ENCODE results near the gene PITHD1. TPM values are rescaled to one million over a fixed set of nuclear protein-coding genes. Genes with fewer than 3 reads are reported as not detected.

Gene PITHD1
- total RNA-seq, 1 donor from 2014 or later = 37.3 TPM

- no peak overlapping the region for H3K4me3 ChIP-seq (ENCODE audit: insufficient read depth, low read depth, low read length)
- peaks cover 22% of the 10 kb centered on the region for H3K79me2 ChIP-seq (ENCODE audit: insufficient read depth, low read length)
- no peaks in the 10 kb centered on the region for H3K27me3 ChIP-seq (ENCODE audit: insufficient read depth, low read length)
- H3K27me3 Mint-ChIP-seq (ENCODE audit: low read depth, unreplicated experiment) = no peaks in the 10 kb centered on the region
- peaks cover 32% of the 10 kb centered on the region for H3K4me1 ChIP-seq (ENCODE audit: insufficient read depth, low read length)
- H3K27ac ChIP-seq (ENCODE audit: low read depth, low read length) = no peak overlapping the region
- H3K9ac ChIP-seq (ENCODE audit: low read length) = no peak overlapping the region
- no peak overlapping the region for H3K4me3 Mint-ChIP-seq (ENCODE audit: unreplicated experiment)
- no peak overlapping the region for H3K4me2 ChIP-seq (ENCODE audit: low read length)
- TF ChIP-seq CTCF (IDR thresholded peaks at IDR 0.05; ENCODE audit: insufficient read depth, low read depth, low read length) = no peak
- TF ChIP-seq EZH2 (IDR thresholded peaks at IDR 0.05; ENCODE audit: insufficient read depth, low read length) = no peak
- H3K36me3 Mint-ChIP-seq (ENCODE audit: low read depth, unreplicated experiment) = peaks cover 4% of the 10 kb centered on the region
- DNase-seq (ENCODE audit: low read depth) (no peak), FAIRE-seq (no peak)
- H4K20me1 ChIP-seq (ENCODE audit: insufficient read depth, low read length) = peaks cover 18% of the 10 kb centered on the region
- no peak overlapping the region for H3K27ac Mint-ChIP-seq (ENCODE audit: unreplicated experiment)
- H3K9me3 Mint-ChIP-seq (ENCODE audit: unreplicated experiment) = no peaks in the 10 kb centered on the region
- no peak overlapping the region for H2AFZ ChIP-seq (ENCODE audit: low read depth, low read length)
- peaks cover 5% of the 10 kb centered on the region for H3K4me1 Mint-ChIP-seq (ENCODE audit: low read depth, unreplicated experiment)
- no peaks in the 10 kb centered on the region for H3K36me3 ChIP-seq (ENCODE audit: insufficient read depth, low read length)
- no peaks in the 10 kb centered on the region for H3K9me3 ChIP-seq (ENCODE audit: insufficient read depth, low read depth, low read length)
Observed at GRCh38 chr1:23796466-23797271, 18.5 kb downstream of the PITHD1 start.

- Histone ChIP-seq H4K20me1 (ENCODE audit: insufficient read depth, low read length) (peaks cover 8% of the 10 kb centered on the region), H3K4me1 (ENCODE audit: insufficient read depth, low read length) (peaks cover 25% of the 10 kb centered on the region), H3K4me3 (ENCODE audit: insufficient read depth, low read depth, low read length) (no peak overlapping the region), H3K36me3 (ENCODE audit: insufficient read depth, low read length) (no peaks in the 10 kb centered on the region), H2AFZ (ENCODE audit: low read depth, low read length) (no peak overlapping the region), H3K4me2 (ENCODE audit: low read length) (no peak overlapping the region), H3K9me3 (ENCODE audit: insufficient read depth, low read depth, low read length) (no peaks in the 10 kb centered on the region), H3K9ac (ENCODE audit: low read length) (no peak overlapping the region), H3K27me3 (ENCODE audit: insufficient read depth, low read length) (no peaks in the 10 kb centered on the region), H3K27ac (ENCODE audit: low read depth, low read length) (no peak overlapping the region), H3K79me2 (ENCODE audit: insufficient read depth, low read length) (peaks cover 11% of the 10 kb centered on the region)
- TF ChIP-seq CTCF (IDR thresholded peaks at IDR 0.05; ENCODE audit: insufficient read depth, low read depth, low read length) (no peak), EZH2 (IDR thresholded peaks at IDR 0.05; ENCODE audit: insufficient read depth, low read length) (no peak)
- Mint-ChIP-seq H3K36me3 (ENCODE audit: low read depth, unreplicated experiment) (peaks cover 4% of the 10 kb centered on the region), H3K4me1 (ENCODE audit: low read depth, unreplicated experiment) (peaks cover 5% of the 10 kb centered on the region), H3K4me3 (ENCODE audit: unreplicated experiment) (no peak overlapping the region), H3K27ac (ENCODE audit: unreplicated experiment) (no peak overlapping the region), H3K9me3 (ENCODE audit: unreplicated experiment) (no peaks in the 10 kb centered on the region), H3K27me3 (ENCODE audit: low read depth, unreplicated experiment) (no peaks in the 10 kb centered on the region)
- no peak for DNase-seq (ENCODE audit: low read depth)
- no peak for FAIRE-seq
Observed at GRCh38 chr1:23797478-23798448, 19.5 kb downstream of the PITHD1 start.
